ENCODE measurements around the gene CEP19. TPM values are rescaled to one million over a fixed set of nuclear protein-coding genes. Genes with fewer than 3 reads are reported as not detected.

The CEP19 gene
- total RNA-seq, 1 experiment from 2014 or later: 7.1 TPM

DNA sequence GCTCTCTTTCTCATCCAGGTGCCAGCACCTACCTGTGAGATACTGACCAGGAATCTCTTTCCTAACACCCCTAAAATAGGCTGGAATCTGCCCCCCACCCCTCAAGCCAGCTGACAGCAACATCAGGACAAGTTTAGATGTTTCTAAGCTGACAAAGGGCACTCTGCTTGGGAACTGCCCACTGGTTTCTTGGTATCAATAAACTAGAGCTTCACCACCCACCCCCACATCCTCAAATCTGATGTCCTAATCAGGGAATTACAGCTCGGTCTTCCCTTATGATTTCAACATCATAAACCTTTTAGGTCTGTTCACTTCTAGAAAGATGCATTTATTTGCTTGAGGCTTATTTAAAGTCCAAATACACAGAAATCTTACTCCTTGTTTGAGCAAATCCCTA is 34.7 kb downstream of the CEP19 start:
- ChIA-PET POLR2A (interaction anchor here (0.6 to 0.7 kb wide), 2 partner anchors 98 to 131 kb away, joined by 3 to 12 read pairs; no protein-coding TSS in a partner anchor), CTCF (interaction anchor here (0.5 to 0.6 kb wide), 2 partner anchors 8 to 15 kb away, joined by 5 to 6 read pairs; no protein-coding TSS in a partner anchor)
- ATAC-seq: no peak
- no peak for DNase-seq (ENCODE audit: low read depth, low spot score)
- no peak overlapping the region for H3K4me3 ChIP-seq (ENCODE audit: low read depth in 2 of 2, low read length in 2 of 2)
- H3K27ac ChIP-seq (ENCODE audit: low read length): no peak overlapping the region
- H3K27me3 ChIP-seq (ENCODE audit: control insufficient read depth, insufficient read depth, low read length): no peaks in the 10 kb centered on the region
- in situ Hi-C loops (cut with HindIII; ENCODE audit: low pct_unique_long_range_greater_than_20kb, low sequenced_read_pairs): no loop called here
- no peaks in the 10 kb centered on the region for H3K36me3 ChIP-seq (ENCODE audit: control insufficient read depth, insufficient read depth, low read length)
- intact Hi-C loops (cut with micrococcal nuclease; ENCODE audit: unreplicated experiment): no loop called here
- H3K9me3 ChIP-seq (ENCODE audit: control insufficient read depth, insufficient read depth, low read depth, low read length): no peaks in the 10 kb centered on the region
- H3K4me1 ChIP-seq (ENCODE audit: control insufficient read depth, insufficient read depth, low read length): no peaks in the 10 kb centered on the region
- TF ChIP-seq SIN3A (IDR thresholded peaks at IDR 0.05; ENCODE audit: borderline replicate concordance, insufficient read depth, low read depth, low read length): no peak
- TF ChIP-seq, protein P1, sequence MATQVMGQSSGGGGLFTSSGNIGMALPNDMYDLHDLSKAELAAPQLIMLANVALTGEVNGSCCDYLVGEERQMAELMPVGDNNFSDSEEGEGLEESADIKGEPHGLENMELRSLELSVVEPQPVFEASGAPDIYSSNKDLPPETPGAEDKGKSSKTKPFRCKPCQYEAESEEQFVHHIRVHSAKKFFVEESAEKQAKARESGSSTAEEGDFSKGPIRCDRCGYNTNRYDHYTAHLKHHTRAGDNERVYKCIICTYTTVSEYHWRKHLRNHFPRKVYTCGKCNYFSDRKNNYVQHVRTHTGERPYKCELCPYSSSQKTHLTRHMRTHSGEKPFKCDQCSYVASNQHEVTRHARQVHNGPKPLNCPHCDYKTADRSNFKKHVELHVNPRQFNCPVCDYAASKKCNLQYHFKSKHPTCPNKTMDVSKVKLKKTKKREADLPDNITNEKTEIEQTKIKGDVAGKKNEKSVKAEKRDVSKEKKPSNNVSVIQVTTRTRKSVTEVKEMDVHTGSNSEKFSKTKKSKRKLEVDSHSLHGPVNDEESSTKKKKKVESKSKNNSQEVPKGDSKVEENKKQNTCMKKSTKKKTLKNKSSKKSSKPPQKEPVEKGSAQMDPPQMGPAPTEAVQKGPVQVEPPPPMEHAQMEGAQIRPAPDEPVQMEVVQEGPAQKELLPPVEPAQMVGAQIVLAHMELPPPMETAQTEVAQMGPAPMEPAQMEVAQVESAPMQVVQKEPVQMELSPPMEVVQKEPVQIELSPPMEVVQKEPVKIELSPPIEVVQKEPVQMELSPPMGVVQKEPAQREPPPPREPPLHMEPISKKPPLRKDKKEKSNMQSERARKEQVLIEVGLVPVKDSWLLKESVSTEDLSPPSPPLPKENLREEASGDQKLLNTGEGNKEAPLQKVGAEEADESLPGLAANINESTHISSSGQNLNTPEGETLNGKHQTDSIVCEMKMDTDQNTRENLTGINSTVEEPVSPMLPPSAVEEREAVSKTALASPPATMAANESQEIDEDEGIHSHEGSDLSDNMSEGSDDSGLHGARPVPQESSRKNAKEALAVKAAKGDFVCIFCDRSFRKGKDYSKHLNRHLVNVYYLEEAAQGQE (IDR thresholded peaks at IDR 0.05; ENCODE audit: insufficient read depth in 1 of 2, low read depth in 2 of 2, low read length in 1 of 2): no peak
- no TSS peak for BruUV-seq (replicated peaks)

DNA sequence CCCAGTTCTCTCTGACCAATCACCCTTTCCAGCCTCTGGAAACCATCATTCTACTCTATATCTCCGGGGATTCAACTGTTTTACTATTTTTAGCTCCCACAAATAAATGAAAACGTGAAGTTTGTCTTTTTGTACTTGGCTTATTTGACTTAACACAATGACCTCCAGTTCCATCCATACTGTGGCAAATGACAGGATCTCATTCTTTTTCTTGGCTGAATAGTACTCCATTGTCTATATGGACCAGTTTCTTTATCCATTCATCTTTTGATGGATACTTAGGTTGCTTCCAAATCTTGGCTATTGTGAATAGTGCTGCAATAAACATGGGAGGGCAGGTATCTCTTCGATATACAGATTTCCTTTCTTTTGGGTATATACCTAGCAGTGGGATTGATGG is 38.4 kb downstream of the CEP19 start:
- no peak overlapping the region for H3K27ac ChIP-seq (ENCODE audit: low read length)
- ATAC-seq (no peak), DNase-seq (ENCODE audit: low read depth, low spot score) (no peak)
- TF ChIP-seq POLR2AphosphoS5 (IDR thresholded peaks at IDR 0.05; ENCODE audit: low read depth, low read length): no peak
- TF ChIP-seq, protein P2, sequence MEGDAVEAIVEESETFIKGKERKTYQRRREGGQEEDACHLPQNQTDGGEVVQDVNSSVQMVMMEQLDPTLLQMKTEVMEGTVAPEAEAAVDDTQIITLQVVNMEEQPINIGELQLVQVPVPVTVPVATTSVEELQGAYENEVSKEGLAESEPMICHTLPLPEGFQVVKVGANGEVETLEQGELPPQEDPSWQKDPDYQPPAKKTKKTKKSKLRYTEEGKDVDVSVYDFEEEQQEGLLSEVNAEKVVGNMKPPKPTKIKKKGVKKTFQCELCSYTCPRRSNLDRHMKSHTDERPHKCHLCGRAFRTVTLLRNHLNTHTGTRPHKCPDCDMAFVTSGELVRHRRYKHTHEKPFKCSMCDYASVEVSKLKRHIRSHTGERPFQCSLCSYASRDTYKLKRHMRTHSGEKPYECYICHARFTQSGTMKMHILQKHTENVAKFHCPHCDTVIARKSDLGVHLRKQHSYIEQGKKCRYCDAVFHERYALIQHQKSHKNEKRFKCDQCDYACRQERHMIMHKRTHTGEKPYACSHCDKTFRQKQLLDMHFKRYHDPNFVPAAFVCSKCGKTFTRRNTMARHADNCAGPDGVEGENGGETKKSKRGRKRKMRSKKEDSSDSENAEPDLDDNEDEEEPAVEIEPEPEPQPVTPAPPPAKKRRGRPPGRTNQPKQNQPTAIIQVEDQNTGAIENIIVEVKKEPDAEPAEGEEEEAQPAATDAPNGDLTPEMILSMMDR (IDR thresholded peaks at IDR 0.05): no peak
- TF ChIP-seq SIN3A (IDR thresholded peaks at IDR 0.05; ENCODE audit: borderline replicate concordance, insufficient read depth, low read depth, low read length): no peak
- H3K27me3 ChIP-seq (ENCODE audit: control insufficient read depth, insufficient read depth, low read length): no peaks in the 10 kb centered on the region
- H3K9me3 ChIP-seq (ENCODE audit: control insufficient read depth, insufficient read depth, low read depth, low read length): no peaks in the 10 kb centered on the region
- in situ Hi-C loops (cut with HindIII; ENCODE audit: low pct_unique_long_range_greater_than_20kb, low sequenced_read_pairs) (no loop called here), intact Hi-C loops (cut with micrococcal nuclease; ENCODE audit: unreplicated experiment) (no loop called here)
- no peaks in the 10 kb centered on the region for H3K36me3 ChIP-seq (ENCODE audit: control insufficient read depth, insufficient read depth, low read length)
- no TSS peak for BruUV-seq (replicated peaks)
- H3K4me3 ChIP-seq (ENCODE audit: low read depth in 2 of 2, low read length in 2 of 2): no peak overlapping the region
- ChIA-PET CTCF (no interaction called here), POLR2A (no interaction called here)
- H3K4me1 ChIP-seq (ENCODE audit: control insufficient read depth, insufficient read depth, low read length): no peaks in the 10 kb centered on the region

DNA sequence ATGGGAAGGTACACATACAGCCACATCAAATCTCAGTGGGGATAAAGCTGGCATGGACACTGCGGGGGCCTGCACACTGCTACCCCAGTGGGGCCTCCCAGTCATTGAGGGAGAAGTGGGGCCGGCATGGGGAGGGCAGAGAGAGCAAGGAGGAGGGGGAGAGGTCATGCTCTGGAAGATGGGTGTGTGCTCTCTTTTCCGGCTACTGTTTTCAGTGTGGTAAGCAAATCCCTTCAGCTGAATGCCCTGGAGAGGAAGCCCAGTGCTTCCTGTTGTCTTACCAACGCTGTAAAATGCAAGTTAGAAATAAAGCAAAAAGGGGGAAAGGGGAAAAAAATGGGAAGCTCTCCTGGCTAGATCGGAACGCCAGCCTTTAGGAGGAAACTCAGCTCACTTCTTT is 41.7 kb downstream of the CEP19 start:
- in situ Hi-C loops (cut with HindIII; ENCODE audit: low pct_unique_long_range_greater_than_20kb, low sequenced_read_pairs): no loop called here
- no TSS peak for BruUV-seq (replicated peaks)
- H3K9me3 ChIP-seq (ENCODE audit: control insufficient read depth, insufficient read depth, low read depth, low read length): no peaks in the 10 kb centered on the region
- intact Hi-C loops (cut with micrococcal nuclease; ENCODE audit: unreplicated experiment): no loop called here
- no peaks in the 10 kb centered on the region for H3K36me3 ChIP-seq (ENCODE audit: control insufficient read depth, insufficient read depth, low read length)
- ChIA-PET CTCF (interaction anchor here (0.7 kb wide), 1 partner anchor 21 kb away, joined by 7 read pairs; no protein-coding TSS in a partner anchor), POLR2A (interaction anchor here (0.7 kb wide), 1 partner anchor 21 kb away, joined by 4 read pairs; no protein-coding TSS in a partner anchor)
- TF ChIP-seq TCF7L2 (IDR thresholded peaks at IDR 0.05; ENCODE audit: low read depth, low read length) (no peak), POLR2AphosphoS5 (IDR thresholded peaks at IDR 0.05; ENCODE audit: low read depth, low read length) (no peak), SIN3A (IDR thresholded peaks at IDR 0.05; ENCODE audit: borderline replicate concordance, insufficient read depth, low read depth, low read length) (no peak)
- TF ChIP-seq, protein P1 (IDR thresholded peaks at IDR 0.05; ENCODE audit: insufficient read depth in 1 of 2, low read depth in 2 of 2, low read length in 1 of 2): no peak
- TF ChIP-seq, protein P2 (IDR thresholded peaks at IDR 0.05): no peak
- no peak for ATAC-seq
- no peaks in the 10 kb centered on the region for H3K27me3 ChIP-seq (ENCODE audit: control insufficient read depth, insufficient read depth, low read length)
- DNase-seq (ENCODE audit: low read depth, low spot score): no peak
- H3K4me1 ChIP-seq (ENCODE audit: control insufficient read depth, insufficient read depth, low read length): peaks cover 11% of the 10 kb centered on the region
- no peak overlapping the region for H3K27ac ChIP-seq (ENCODE audit: low read length)
- H3K4me3 ChIP-seq (ENCODE audit: low read depth in 2 of 2, low read length in 2 of 2): no peak overlapping the region
